Spleen (tissue), 11 donors: ENCODE results near the gene PLSCR4. TPM values are rescaled to one million over a fixed set of nuclear protein-coding genes. Genes with fewer than 3 reads are reported as not detected.

Source experiments
- DNase-seq: peaks from one replicate; pipeline ENCODE4 v3.0.0-alpha.2; 2020
- H3K27ac ChIP-seq, 8 donors: fragments of 200-600 bp; sonication (generic) in 7 of 8; 1 replicate in 4 of 8; 2 replicates in 4 of 8; pipeline versions ENCODE4 v1.5.0 to v1.8.0; 2016 to 2021; ENCODE audit warnings: inconsistent platforms in 4 of 8, mild to moderate bottlenecking in 4 of 8, moderate library complexity in 1 of 8
- H3K27me3 ChIP-seq, 7 donors: fragments of 200-600 bp; sonication (generic) in 6 of 7; replicated peaks in 1 of 7; 1 replicate in 4 of 7; 2 replicates in 3 of 7; pipeline versions ENCODE4 v1.5.0 to v1.8.0; 2016 to 2021; ENCODE audit warnings: inconsistent platforms in 3 of 7, mild to moderate bottlenecking in 1 of 7
- H3K36me3 ChIP-seq, 6 donors: fragments of 200-600 bp; sonication (generic) in 5 of 6; 1 replicate in 4 of 6; 2 replicates in 2 of 6; pipeline versions ENCODE4 v1.5.0 to v1.8.0; 2016 to 2021; ENCODE audit warnings: inconsistent platforms in 2 of 6
- H3K4me1 ChIP-seq, 6 donors: fragments of 200-600 bp; sonication (generic) in 5 of 6; 1 replicate in 3 of 6; 2 replicates in 3 of 6; pipeline versions ENCODE4 v1.5.0 to v1.8.0; 2016 to 2021; ENCODE audit warnings: inconsistent platforms in 3 of 6
- H3K4me3 ChIP-seq, 8 donors: fragments of 200-600 bp; sonication (generic) in 7 of 8; 1 replicate in 4 of 8; 2 replicates in 4 of 8; pipeline versions ENCODE4 v1.5.0 to v1.8.0; 2016 to 2021; ENCODE audit warnings: inconsistent platforms in 4 of 8, mild to moderate bottlenecking in 4 of 8, moderate library complexity in 2 of 8
- H3K9me3 ChIP-seq, 8 donors: fragments of 200-600 bp; sonication (generic) in 7 of 8; 1 replicate in 4 of 8; 2 replicates in 4 of 8; pipeline versions ENCODE4 v1.5.0 to v1.8.0; 2016 to 2021; ENCODE audit warnings: inconsistent platforms in 4 of 8
- CTCF ChIP-seq, 11 experiments: fragments of 200-600 bp in 7 of 11; fragments of 450-650 bp in 4 of 11; sonication (generic) in 4 of 11; IDR thresholded peaks in 8 of 11; conservative IDR thresholded peaks in 3 of 11; 1 replicate in 7 of 11; 2 replicates in 4 of 11; pipeline versions ENCODE4 v1.4.0 to v1.8.0; 2016 to 2021; ENCODE audit warnings: antibody characterized with exemption in 11 of 11, inconsistent platforms in 4 of 11, mild to moderate bottlenecking in 1 of 11
- POLR2A ChIP-seq, 3 donors: fragments of 450-650 bp; IDR thresholded peaks; one replicate each; pipeline ENCODE4 v1.5.1; 2017; ENCODE audit warnings: antibody characterized with exemption in 3 of 3, mild to moderate bottlenecking in 1 of 3
- POLR2AphosphoS5 ChIP-seq, 3 donors: sonication (generic); formaldehyde crosslinking; IDR thresholded peaks; one replicate each; pipeline ENCODE4 v1.5.1; 2017; ENCODE audit warnings: antibody characterized with exemption in 3 of 3
- WGBS, 5 donors: extraction: QIAGEN DNeasy Blood & Tissue Kit in 3 of 5; methylation state at CpG; one replicate each; pipeline versions ENCODE4 v1.1.5 to v1.1.7; 2013 to 2018; 5-methylcytosine and 5-hydroxymethylcytosine counted together
- intact Hi-C: fragments of 100-400 bp; cut with DNase I; formaldehyde crosslinking; loops from one replicate; pipeline ENCODE4 v1.15.0; 2023; ENCODE audit warnings: low total_unique reads
- polyA plus RNA-seq, 3 donors: library from polyadenylated mRNA; stranded (reverse); fragments of 200-250 nt; gene quantifications; one replicate each; pipeline ENCODE4 v1.2.1, GENCODE V29; 2013
- total RNA-seq, 7 donors: library from RNA; depleted of rRNA in 3 of 7; stranded (reverse); fragments of >200 nt in 3 of 7; fragmentation: NEBNext Ultra II Directional in 4 of 7; extraction: Animal tissue kit (Norgen Biotek cat#: 25700) in 4 of 7; gene quantifications; one replicate each; pipeline versions ENCODE4 v1.1.0 to v1.2.1, GENCODE V29; 2016 to 2021
- donor health status: healthy with polysubstance abuse.
- donor health status: DM: no; HTN: no; CAD: no; lungs with moderate emphysema.
- donor health status: DM: no; HTN: no; CAD: no.
- donor health status: Bipolar disorder and iron deficiency.
- donor health status: healthy.
- donor health status: DM: no; HTN: no; CAD: no.
- donor health status: DM: yes; HTN: yes; CAD: no.

PLSCR4 gene
- total and polyA plus RNA-seq, 10 donors, result 4.7 to 77.5 (median 36.0) TPM

- H3K27ac ChIP-seq, result no peak overlapping the region
- no peak for TF ChIP-seq POLR2A (IDR thresholded peaks at IDR 0.05)
- TF ChIP-seq POLR2AphosphoS5 (IDR thresholded peaks at IDR 0.05), result no peak
- no peak for TF ChIP-seq CTCF (IDR thresholded peaks at IDR 0.05 in 8 of 11, conservative IDR thresholded peaks at IDR 0.05 in 3 of 11)
- DNase-seq, result no peak
- no peaks in the 10 kb centered on the region for H3K9me3 ChIP-seq
- no peak overlapping the region for H3K4me3 ChIP-seq
- intact Hi-C loops, result no loop called here
- H3K27me3 ChIP-seq, result no peaks in the 10 kb centered on the region
- H3K4me1 ChIP-seq, result peaks cover 0 to 25% (median 6%) of the 10 kb centered on the region in 6 donors
- H3K36me3 ChIP-seq, result no peaks in the 10 kb centered on the region
- 76 to 92% (median 87%) methylated on average over 4 of the region's 4 CpGs for WGBS, 5 donors
Observed at GRCh38 chr3:146153429-146153828, 97.5 kb downstream of the PLSCR4 start.

- Histone ChIP-seq H3K4me1 (peaks cover 0 to 19% (median 6%) of the 10 kb centered on the region in 6 donors), H3K27me3 (no peaks in the 10 kb centered on the region), H3K4me3 (no peak overlapping the region), H3K36me3 (no peaks in the 10 kb centered on the region), H3K9me3 (no peaks in the 10 kb centered on the region), H3K27ac (no peak overlapping the region)
- no peak for TF ChIP-seq POLR2A (IDR thresholded peaks at IDR 0.05)
- TF ChIP-seq POLR2AphosphoS5 (IDR thresholded peaks at IDR 0.05), result no peak
- TF ChIP-seq CTCF (IDR thresholded peaks at IDR 0.05 in 8 of 11, conservative IDR thresholded peaks at IDR 0.05 in 3 of 11), result no peak
- no peak for DNase-seq
- 82 to 94% (median 88%) methylated on average over 6 of the region's 6 CpGs for WGBS, 5 donors
- intact Hi-C loops, result no loop called here
Observed at GRCh38 chr3:146152834-146153233, 98.1 kb downstream of the PLSCR4 start.

- no peak overlapping the region for H3K4me3 ChIP-seq
- H3K4me1 ChIP-seq, result peaks cover 0 to 5% (median 0%) of the 10 kb centered on the region in 6 donors
- intact Hi-C loops, result no loop called here
- no peak for DNase-seq
- H3K27ac ChIP-seq, result no peak overlapping the region
- H3K36me3 ChIP-seq, result no peaks in the 10 kb centered on the region
- WGBS, 5 donors, result 73 to 91% (median 78%) methylated on average over 1 of the region's 1 CpG
- H3K27me3 ChIP-seq, result no peaks in the 10 kb centered on the region
- no peaks in the 10 kb centered on the region for H3K9me3 ChIP-seq
- TF ChIP-seq CTCF (IDR thresholded peaks at IDR 0.05 in 8 of 11, conservative IDR thresholded peaks at IDR 0.05 in 3 of 11) (no peak), POLR2A (IDR thresholded peaks at IDR 0.05) (no peak), POLR2AphosphoS5 (IDR thresholded peaks at IDR 0.05) (no peak)
Observed at GRCh38 chr3:146148468-146148931, 102.4 kb downstream of the PLSCR4 start.

GRCh38 chr3:146145642-146146041 lies 105.3 kb downstream of the PLSCR4 start:
- Histone ChIP-seq H3K27ac (no peak overlapping the region), H3K36me3 (no peaks in the 10 kb centered on the region), H3K4me1 (peaks cover 0 to 5% (median 0%) of the 10 kb centered on the region in 6 donors), H3K4me3 (no peak overlapping the region), H3K9me3 (no peaks in the 10 kb centered on the region), H3K27me3 (no peaks in the 10 kb centered on the region)
- intact Hi-C loops, result no loop called here
- TF ChIP-seq POLR2AphosphoS5 (IDR thresholded peaks at IDR 0.05) (no peak), CTCF (IDR thresholded peaks at IDR 0.05 in 8 of 11, conservative IDR thresholded peaks at IDR 0.05 in 3 of 11) (no peak), POLR2A (IDR thresholded peaks at IDR 0.05) (no peak)
- no peak for DNase-seq
- 89 to 98% (median 92%) methylated on average over 1 of the region's 1 CpG for WGBS, 5 donors
